ENCODE results near the gene SSBP3.

SSBP3 gene

DNA sequence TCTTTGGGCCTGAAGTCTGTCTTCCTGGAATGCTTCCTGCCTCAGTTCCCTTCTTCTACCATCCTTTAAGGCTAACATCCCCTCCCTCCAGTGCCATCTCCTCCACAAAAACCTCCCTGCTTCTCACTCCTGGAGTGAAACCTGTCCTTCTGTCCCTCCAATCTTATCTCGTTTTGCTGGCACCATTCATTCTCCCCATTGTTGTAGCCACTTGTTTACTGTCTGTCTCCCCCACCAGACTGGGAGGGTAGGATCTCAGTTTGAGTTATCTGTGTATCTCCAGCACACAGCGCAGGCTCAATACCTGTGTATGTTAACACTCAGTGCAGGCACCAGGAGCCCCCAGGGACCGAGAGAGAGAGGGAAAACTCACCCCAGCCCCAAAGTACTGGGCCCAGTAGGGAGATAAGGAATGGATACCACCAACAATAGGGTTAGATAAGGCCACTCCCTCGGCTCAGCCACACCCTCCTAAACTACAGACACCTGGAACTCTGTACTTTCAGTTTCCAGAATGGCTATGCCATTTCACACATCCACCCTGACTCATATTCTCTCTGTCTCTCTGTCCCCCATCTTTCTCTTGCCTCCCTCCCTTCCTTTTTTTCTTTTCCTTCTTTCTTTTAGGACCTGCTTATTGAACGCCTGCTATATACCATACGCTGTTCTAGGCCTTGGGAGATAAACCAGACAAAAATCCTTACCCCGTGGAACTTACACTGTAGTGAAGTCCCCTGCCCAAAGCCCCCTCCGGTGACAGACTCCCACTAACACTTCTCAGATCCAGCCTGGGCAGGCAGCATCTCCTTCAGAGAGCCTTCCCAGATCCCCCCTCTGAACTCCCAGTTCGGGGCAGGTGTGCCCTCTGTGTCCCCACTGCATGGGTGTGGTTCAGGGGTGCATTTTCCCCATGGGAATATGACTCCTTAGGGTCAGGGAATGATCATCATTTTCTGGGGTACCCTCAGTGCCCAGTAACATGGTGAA lies 3.3 kb upstream of the SSBP3 start:
- DNase-seq = peak; percentile 14 to 31

- DNase-seq = peak in 1 of 2 donors; percentile 47
Measured at GRCh38 chr1:54408147-54409066, 2.2 kb upstream of the SSBP3 start.

GRCh38 chr1:54407404-54408146 lies 1.4 kb upstream of the SSBP3 start:
- peak; percentile 82 to 91 for DNase-seq

DNA sequence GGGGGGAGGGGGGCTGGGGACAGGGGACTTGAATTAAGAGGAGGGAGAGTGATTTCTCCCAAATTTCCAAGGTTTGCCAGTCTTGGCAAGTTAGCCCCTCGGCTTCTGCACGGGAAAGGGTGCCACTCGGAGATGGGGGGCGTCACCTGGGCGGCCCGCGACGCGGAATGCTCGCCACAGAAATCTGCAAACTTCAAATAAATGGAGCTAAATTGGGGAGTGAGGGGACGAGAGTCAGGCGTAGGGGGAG lies 885 bp upstream of the SSBP3 start:
- DNase-seq = no peak

DNA sequence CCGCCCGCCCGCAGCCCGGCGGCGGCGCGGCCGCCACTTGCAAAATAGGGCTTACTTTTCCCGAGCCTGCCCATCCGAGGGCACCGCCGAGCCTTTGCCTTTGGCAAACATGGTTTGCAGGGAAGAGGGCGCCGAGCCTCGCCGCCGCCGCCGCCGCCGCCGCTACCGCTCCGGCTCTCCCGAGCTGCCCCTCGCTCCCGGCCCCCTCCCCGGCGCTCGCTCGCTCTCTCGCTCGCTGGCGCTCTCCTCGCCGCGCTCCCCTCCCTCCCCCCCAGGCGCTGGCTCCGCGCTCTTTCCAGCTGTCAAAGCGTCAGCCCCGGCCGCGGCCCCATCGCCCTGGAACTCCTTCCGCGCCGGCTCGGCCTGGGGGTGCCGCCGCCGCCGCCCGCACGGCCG lies 298 bp downstream of the SSBP3 start:
- DNase-seq = no peak

DNA sequence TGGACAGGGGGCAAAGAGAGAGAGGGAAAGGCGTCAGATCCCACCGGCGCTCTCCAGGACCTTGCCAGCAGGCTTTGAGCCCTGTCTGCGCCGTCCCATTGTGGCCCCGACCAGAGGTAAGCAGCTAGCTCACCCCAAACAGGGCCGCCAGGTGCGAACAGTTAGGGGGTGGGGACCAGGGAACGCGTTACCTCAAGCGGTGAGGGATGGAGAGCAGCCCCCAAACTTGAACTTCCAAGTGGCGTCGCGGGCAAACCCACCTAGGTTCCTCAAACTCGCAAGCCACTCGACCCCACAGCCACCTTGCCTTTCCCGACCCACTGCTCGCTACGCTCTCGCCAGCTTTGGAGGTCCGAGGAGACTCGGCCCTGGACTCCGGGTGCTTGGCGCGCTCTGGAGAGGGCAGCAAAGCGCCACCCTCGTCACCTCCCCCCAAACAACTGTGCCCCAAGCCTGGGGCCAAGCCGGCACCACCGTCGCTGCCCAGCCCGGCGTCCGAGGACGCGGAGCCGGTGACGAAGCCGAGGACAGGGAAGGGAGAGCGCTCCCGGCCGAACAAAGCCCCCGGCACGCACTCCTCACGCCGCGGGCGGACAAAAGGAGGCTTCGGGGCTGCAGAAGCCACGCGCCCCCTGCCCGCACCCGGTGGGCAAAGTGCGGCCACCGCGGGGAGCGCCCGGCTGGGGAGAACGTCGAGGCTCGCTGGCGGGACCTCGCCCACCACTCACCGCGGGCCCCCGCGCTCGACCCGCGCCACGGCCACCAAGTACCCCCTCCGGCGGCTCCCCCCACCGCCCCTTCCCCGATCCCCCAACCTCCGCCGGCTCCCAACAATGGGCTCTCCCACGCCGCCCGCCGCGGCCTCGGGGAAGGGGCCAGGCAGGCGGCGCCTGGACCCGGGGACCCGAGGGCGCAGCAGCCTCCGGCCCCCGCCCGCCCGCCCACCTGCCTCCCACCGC lies 976 bp downstream of the SSBP3 start:
- no peak for DNase-seq

DNA sequence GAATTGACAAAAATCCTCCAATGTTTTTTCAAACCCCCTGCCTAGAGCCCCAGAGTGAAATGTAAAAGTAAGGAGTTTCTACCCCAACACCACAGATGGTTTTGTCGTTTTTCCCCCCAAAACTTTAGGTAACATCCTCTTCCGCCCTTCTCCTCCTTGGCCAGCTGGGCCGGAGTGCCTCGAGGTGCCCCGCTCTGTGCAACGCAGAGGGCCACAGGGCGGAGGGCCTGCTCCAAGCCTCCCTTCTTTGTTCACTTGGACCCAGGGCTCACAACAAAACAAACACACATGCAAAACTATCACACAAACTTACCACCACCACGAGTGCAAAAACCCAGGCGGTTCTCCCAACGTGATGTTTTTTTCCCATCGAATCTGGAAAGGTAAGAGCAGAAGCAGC lies 1.9 kb downstream of the SSBP3 start:
- DNase-seq = no peak

DNA sequence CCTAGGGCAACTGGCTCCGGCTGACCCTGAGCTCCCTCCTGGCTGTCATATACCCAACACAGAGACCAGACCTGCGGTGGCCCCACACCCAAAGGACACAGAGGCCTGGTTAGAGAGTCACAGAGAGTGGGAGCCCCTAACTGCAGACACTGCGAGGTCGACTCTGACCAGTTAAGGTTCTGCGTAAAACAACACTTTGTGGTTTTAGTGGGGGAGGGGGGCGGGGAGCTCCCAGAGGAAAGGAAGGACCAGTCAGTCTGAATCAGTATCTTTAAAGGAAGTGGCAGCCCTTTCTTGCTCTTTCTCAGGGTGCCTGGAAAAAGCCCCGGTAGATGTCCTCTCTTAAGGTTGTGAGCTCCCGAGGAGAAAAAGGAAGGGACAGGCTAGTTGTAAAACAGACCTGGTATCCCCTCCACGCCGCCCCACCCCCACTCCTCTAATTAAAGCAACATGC lies 2.4 kb downstream of the SSBP3 start:
- DNase-seq = no peak

DNA sequence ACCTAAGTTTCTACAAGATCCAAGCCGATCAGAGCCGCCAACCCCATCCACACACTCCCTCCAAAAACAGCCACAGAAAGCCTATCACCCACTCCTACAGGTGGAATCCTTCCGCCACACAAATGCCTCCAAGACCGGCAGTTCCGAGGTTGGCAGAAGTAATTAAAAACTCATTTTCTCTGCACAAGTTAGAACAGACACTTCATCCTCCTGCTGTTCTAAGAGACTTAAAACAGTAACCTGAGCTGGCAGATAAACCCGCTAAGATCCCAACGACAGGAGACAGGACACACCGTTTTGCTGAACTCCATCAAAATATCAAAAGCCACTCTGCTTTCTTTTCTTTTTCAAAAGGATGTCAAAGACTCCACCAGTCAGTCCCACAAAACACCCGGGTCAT lies 2.8 kb downstream of the SSBP3 start:
- DNase-seq = no peak

DNA sequence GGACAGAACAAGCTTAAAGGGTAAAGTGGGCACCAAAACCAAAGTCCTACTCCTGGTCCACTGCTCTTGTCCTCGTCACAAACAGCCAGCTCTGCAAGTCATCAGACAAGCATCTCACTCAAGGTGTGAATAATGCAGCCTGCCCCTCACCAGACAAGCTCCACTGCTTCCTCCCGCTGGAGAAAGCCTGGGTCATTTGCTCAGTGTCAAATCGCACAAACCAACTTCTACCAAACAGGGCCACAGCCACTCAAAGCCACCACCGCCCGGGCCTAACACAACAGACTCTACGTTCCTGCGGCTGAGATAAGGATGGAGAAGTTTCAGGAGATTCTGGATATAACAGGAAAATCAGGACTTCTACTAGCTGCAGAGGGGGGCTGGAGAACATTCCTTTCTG lies 3.3 kb downstream of the SSBP3 start:
- no peak for DNase-seq

GRCh38 chr1:54401799-54402198 lies 4.4 kb downstream of the SSBP3 start:
- no peak for DNase-seq

DNA sequence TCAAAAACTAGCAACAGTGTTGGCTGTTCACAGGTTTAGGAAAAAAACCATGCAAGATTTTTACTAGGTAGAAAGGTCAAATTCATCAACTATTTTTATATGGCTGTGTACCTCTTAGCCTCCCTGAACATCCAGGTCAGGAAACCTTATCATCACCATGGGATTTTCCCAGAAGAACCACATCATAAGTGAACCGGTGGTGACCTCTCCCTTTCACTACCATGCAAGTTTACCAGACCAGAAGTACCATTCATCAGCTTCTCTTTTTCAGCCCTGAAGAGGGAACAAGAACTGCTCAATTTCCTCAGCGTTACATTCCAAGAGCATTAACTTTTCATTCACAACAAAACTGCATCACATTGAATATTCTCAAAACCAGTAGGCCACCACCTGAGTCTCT lies 5.9 kb downstream of the SSBP3 start:
- peak in 1 of 2 donors; percentile 25 for DNase-seq

DNA sequence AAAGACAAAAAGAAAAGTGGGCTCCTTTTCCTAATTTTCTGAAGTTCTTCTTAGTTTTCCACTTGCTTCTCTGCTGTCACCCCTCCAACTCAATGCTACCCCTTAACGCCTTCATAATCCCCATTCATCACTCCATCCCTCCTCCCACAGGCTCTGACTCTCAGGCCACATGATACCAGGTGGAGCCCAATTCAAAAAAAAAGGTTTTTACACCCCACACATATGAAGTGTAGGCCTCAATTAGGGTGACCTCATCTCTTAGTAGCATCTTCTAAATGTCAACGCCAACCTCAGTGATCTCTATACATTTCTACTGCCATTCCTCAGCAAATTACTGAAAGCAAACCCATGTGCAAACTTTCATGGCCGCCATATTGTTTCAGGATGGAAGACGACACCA lies 6.4 kb downstream of the SSBP3 start:
- DNase-seq = no peak

DNA sequence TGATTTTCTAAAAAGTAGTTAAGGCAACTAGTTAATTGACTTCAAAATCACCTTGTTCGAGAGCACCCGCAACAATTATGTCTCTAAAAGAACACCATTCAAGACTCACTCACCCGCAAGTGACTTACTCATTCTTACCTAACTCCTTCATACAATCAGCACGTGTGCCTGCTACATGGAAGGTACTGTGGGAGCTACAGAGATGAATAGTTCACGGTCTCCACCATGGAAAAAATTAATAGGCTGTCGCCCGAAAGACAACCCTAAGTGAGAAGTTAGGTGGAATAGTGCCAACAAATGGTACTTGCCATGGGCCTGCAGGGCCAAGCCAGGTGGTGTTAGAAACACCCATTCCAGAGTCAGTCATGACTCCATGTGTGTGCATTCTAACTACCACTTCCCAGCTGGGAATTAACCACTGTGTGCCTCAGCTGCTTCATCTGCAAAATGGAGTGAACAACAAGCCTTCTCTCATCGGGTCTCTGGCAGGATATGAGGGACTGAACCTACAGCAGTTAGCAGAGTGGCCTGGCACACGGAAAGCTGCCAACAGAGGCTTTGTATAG lies 7.1 kb downstream of the SSBP3 start:
- no peak for DNase-seq

GRCh38 chr1:54397980-54398379 lies 8.2 kb downstream of the SSBP3 start:
- no peak for DNase-seq

GRCh38 chr1:54397090-54397591 lies 9.1 kb downstream of the SSBP3 start:
- no peak for DNase-seq

GRCh38 chr1:54396261-54396933 lies 9.8 kb downstream of the SSBP3 start:
- no peak for DNase-seq

- DNase-seq = no peak
Measured at GRCh38 chr1:54395281-54395934, 10.8 kb downstream of the SSBP3 start.

DNA sequence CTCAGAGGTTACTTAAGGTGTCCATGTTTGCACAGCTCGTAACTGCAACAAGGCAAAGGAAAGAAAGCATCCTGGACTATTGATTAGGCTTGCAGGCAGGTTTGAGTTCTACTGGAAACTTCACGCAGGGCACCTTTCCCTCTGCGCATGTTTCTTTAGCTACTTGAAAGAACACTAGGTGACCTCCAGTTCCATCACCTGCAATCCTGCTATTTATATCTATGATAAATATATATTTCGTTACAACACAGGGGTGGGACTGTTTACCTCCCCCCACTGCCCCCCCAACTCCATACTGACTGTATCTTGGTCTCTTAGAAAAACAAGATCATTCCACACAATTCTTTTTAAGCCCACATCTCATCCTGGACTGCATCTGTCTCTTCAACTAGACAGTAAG lies 12.1 kb downstream of the SSBP3 start:
- no peak for DNase-seq

- DNase-seq = no peak
Measured at GRCh38 chr1:54392401-54392800, 13.8 kb downstream of the SSBP3 start.
